Activated CD4-positive, alpha-beta T cell treated with anti-CD3 and anti-CD28 coated beads, Interleukin-2, amount 50 U/mL, for 24 hours (primary cell): ENCODE data around the gene PSMB5.

Experiments
- DNase-seq, 2 donors: peaks; one replicate each; pipeline ENCODE4 v3.0.0-alpha.2; 2020; ENCODE audit warnings: low read depth in 1 of 2, low spot score in 1 of 2

PSMB5 gene

DNA sequence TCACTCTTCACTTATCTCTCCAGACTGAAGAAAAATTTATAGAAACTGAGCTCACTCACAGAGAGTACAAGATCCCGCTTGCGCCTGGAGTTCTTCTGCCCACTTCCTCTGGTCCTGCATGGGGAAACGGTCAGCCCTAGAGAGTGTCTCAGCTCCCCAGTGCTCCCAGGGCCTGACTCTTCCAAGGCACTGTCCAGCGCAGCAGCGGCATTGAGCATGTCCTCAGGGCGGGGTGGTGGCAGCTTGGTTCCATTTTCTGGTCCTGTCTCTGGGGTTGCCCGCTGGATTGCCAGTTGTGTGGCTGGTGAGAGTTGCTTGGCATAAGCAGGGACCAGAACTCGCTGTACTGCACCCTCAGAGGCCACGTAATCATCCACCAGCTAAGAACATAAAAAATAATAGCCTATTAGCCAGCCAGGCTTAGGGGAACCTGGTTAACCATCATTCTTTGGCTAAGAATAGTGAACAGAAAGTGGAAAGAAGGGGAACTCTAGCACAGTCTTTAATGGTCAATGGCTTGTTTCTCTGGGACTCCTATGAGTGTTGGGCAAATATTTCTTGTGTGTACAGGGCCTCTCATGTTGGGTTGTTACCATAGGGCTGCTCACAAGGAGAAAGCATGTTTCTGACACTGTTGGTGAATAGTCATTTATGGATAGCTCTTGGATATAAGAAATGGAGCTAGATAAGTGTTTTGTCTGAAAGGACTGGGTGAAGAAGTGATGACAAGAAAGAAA, 38.6 kb downstream of the PSMB5 start:
- no peak for DNase-seq

DNA sequence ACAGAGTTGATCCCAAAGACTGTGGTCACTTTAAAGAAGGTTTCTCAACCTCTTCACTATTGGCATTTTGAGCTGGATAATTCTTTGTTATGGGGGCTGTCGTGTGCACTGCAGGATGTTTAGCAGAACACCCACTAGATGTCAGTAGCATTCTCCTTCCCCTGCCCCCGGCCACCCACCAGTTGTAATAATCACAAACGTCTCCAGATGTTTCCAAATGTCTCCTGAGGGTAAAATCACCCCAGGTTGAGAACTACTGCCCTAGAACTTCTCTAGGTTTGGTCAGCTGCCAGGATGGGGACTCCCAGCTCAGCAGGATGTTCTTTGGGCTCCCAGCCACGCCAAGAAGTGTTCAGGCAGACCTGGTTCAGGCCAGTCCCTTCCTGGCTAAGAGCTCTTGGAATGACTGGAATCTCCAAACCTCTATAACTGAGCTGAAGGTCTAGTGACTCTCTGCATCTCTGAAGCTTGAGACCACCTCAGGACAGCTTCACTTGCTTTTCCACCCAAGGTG, 39.9 kb downstream of the PSMB5 start:
- DNase-seq = no peak

DNA sequence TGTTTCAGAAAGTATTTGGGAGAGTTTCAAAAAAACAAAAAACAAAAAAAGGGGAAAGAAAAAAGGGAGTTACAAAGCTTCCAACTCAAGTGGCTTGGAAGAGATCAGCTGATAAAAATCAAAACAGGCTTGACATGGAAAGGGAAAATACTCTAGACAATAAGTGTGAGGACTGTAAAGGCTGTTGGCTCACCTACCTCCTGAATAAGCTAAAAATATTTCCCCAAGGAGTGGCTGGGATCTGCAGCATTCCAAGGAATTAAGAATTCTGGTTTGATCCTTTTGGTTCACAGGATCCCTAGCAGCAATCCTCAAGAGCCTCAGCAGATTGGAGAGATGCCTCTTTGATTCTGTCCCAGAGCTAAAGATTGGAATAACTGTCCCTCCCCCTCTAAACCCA, 41.2 kb downstream of the PSMB5 start:
- no peak for DNase-seq

DNA sequence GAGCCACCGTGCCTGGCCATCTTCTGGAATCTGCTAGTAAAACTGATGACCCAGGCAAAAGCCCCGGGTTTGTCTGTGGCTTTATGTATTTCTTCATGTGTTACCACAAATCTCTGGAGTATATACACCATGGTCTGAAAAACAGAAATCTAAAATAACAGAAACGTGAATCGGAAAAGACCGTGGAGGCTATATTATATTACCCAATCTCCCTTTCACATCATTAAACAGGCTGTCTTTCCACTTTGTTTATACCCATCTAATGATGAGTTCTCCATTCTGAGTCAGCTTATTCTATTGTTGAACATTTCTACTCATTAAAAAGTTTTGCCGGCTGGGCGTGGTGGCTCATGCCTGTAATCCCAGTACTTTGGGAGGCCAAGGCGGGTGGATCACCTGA, 42.8 kb downstream of the PSMB5 start:
- DNase-seq = no peak

DNA sequence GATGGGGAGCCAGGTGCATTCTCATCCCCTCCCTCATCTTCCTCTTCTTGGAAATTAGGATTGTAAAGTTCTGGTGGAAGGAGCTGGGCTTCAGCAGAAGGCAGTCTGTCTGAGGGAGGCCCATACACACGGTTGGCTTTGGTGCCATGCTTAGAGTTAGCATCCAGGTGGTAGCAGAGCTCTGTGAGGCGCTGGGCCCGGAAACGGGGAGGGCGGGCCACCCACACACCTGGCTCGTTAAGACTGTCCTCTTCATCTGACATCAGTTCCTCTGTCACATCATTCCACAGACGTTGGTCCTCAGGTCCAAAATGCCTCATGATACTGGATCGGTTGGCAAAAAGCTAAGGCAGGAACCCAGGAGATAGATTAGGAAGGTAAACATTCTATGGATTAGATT, 47.4 kb downstream of the PSMB5 start:
- no peak for DNase-seq

DNA sequence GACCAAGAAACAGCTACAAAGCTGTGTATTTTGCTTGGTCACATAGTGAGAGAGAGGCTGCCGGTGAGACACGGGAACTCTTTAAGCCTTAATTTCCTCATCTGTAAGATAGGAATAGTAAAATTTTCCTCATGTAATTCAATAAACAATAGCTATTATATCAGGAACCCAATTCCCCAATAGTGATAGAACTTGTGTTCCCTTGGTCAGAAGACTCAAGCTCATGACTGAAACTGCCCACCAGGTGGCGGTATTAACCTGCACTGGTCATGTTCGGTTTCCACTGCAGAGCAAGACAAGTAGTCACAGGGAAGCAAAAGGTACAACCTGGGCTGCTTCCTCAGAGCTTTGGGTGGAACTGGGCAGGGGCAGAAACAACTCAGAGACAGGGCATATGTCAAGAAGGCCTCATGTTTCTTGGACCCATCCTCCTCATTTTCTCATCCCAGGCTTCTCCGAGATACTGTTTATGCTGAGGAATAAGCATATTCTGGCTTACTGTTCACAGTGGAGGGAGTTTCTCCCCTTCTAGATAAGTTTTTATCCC, 48.1 kb downstream of the PSMB5 start:
- DNase-seq = peak; percentile 83 to 89

DNA sequence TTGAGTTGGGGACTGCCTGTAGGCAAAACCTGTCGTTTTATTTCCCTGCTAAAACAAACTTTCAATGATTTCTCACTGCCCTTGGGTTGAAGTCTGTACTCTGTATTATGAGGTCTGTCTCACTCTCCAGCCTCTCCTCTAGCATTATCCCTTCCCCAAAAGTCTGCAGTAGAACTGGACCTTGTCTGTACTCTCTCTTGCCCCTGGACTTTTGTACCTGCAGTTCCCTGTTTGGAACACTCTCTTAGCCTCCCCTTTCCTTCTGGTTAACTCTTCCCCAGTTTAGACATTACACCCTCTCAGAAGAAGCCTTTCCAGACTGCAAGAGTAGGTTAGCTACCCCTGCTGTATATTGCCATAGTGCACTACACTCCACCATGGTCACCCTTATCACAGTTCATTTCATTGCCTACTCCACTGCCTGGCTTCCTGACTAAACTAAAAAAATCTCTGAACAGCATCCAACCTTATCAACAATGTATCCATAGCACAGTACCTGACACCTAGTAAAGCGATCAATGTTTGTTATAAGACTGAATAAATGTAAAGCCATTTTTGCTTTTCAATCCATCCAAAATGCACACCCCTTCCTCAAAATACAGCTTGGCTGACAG, 48.7 kb downstream of the PSMB5 start:
- no peak for DNase-seq

DNA sequence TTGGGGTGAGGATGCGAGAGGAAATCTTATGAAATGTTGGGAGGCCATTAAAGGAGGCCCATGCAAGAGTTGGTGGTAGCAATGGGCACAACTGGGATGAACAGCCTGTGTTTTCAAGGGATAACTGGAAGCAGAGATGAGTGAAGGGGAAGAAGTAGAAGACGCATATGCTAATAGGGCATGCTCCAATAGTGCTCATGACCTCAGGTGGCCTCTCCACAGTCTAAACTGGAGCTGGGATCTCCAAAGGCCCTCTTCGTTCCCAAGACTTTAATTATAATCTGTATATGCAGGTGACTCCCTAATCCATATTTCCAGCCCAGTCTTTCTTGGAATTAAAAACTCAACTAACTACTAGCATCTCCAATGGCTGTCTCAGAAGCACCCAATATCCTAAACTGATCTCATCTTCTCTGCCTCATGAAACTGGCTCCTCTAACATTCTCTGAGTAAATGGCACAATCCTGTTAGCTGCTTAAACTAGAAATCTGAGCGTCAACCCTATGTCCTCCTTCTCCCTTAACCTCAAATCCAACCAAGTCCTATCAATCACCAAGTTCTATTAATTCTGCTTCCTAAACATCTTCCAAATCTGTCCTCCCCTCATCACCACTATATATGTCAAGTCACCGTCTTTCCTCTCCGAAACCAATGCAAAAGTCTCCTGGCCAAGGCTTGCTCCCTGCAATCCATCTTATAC, 49.6 kb downstream of the PSMB5 start:
- no peak for DNase-seq

DNA sequence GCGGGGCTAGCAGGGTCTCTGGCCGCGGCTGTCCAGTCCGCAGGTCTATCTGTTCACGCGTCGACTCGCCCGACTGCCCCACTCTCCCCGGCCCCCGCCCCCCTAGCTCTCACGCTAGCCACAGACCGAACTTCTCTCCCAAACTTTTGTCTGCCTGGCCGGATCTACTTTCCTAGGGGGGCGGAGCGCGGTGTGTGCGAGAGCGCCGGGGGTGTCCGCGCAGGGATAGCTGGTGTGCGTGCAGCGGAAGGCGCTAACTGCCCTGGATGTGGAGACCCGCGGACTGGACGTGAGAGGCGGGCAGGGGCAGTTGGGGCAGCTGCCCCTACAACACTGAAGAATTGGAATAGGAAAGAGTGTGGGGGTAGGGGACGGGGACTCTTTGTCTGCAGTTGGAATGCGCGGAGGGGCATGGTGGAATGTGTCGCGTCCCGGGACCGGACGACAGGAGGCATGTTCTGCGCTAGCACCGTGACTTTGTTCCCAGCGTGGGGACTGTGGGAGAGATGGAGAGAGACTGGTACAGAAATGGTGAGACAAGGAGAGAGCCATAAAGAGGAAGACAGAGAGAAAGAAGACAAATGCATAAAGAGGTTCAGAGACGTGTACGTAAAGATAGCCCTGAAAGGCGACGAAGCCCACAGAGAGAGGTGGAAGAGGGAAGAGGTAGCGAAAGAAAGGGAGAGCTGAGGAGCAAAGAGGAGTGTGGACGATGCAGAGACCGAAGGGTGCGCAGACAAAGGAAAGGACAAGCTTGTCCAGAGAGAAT, 52.0 kb downstream of the PSMB5 start, which contains the start of gene AJUBA:
TSS of gene AJUBA (minus strand) at position 75 of the 769 bp plus-strand sequence. CDS start 285 bp downstream, outside the sequence.
- peak; percentile 59 to 70 for DNase-seq

DNA sequence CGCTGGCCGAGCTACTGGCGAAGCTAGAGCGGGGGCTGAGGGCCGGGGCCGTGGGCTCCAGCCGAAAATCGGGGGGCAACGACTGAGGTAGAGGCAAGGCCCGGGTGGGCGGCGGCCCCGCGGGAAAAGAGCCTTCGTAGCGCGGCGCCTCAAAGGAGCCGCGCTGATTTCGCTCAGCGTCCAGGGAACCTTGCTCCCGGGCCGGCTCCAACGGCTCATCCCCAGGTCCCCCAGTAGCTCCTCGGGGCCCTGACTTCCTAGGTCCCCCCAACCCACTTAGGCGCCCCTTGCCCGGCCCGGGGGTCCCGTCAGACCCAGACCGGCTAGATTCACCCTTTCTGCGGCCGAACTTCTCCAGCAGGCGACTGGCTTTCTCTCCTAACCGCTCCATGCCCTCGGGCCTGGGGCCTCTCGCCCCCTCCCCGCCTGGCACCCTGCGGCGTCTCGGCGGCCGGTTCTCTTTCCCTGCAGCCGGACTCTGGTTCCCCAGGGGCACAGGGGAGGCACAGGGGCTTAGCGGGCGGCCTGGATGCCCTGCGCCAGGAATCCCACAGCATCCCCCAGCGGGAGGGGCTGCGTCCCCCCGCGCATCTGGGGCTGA, 52.7 kb downstream of the PSMB5 start:
- no peak for DNase-seq

DNA sequence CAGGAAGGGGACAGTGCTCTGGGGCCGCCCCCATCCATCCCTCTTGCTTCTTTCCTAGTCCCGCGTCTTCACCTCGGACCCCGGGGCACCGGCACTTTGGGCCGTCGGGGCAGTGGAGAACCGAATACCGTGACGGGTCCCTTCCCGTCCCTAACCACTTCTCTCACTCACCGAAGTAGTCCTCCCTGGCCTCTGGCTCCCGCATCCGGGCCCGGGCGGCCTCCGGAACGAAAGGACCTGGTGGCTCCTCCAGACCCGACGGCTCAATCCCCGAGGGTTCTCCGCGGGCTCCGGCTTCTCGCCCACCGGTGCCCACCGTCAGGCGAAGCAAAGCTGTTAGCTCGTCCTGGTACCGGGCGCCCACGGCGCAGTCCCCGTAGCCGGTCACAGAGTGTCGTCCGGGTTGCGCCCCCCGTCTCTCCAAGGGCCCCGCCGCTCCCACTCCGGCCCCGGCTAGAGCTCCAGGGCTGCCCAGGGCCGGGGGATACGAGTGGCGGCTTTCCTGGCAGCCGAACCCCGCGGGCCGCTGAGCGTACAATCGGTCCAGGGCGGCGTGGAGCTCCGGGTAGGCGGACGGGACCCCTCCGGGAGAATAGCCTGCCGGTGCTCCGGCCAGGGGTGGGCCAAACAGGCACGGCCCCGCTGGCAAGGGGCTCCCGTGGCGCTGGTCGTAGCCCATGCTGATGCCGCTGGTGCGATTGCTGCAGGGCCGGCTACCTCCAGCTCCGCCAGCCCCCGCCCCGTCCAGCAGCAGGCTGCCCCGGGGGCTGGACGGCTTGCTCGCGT, 53.4 kb downstream of the PSMB5 start:
- no peak for DNase-seq

DNA sequence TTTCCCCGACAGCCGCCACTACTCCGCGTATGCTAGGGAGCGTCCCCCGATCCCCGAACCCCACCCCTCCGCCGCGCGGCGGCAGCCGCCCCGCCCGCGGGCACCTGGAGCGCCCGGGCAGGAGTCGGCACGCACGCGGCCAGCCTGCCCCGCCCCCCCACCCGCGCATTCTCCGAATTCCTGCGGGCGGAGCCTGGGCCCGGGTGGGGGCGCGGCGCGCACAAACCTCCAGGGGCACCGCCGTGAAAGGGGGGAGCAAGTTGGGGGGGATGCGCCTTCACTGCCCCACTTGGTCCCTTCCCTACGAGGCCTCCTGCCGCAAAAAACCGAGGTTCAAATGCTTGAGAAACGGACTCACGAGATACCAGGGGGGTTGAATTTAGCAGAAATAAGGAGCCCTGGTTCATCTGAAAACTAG, 54.0 kb downstream of the PSMB5 start:
- DNase-seq = no peak

DNA sequence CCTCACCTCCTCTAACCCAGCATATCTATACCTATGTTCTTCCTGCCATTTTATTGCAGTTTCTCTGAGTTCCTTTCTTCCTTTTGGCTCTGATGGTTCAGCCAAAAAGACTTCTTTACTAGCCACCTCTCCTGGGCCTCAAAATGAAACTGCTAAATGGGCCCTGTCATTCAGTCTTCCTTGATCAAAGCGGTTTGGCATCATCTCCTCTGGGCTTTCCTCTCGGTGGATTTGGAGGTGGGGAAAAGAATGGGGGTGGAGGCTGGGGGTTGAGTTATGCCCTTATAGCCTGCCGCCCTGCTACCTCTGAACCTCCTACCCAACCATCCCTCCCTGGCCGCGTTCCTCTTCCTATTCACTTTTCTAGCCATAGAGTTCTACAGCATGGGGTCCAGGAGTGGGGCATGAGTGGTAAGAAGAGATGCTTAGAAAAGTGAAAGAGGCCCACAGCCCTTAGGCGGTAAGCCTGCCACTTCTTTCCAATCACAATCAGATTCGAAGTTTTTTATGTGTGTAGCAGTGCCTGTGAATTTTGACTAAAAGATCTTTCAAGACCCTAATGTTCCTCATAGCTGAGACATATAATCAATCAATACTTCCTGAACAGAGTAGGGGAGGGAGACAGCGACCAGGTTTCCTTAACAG, 54.8 kb downstream of the PSMB5 start:
- no peak for DNase-seq

DNA sequence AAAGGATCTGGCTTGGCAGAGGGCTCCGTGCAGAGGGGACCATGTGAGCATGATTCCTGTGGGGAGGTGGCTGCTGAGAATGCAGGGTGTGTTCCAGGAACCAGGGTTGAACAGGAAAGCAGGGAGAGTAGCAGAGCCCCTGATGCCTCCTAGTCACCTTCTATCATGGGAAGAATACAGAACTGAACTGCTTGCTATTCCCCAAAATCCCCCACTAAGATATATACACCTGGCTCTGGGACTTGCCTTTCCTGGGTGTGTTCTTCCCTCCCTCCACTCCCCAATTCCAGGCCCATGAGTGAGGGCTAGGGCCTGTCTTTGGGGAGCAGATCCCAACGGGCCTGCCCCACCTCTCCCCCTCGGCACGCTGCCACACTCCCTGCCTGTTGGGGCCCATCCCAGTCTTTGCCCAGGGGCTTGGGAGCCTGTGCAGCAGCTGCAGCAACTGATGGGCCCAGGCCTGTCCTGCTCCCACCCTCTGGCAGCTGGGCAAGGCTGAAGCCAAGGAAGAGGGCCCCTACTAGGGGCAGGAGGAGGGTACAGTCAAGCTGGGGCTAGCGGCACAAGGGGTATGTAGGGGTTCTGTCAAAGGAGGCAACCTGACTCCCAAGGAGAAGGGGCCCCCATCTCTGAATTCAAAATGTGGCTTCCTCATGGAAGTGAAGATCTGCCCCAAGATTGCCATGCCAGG, 55.6 kb downstream of the PSMB5 start:
- no peak for DNase-seq

DNA sequence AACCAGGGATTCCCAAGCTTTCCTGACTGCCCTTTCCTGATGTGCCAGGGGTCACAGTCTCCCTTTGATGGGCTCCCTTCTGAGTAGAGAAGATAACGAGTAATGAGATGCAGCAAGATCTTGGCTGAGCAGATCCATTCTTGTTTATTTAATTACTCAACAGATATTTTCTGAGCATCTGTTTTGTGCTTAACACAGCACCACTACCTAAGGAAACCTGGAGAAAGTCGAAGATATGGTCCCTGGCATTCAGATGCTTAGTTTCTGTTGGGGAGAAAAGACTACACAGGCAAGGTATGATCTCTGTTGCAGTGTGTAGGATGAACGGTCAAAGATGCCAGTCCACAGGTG, 56.2 kb downstream of the PSMB5 start:
- DNase-seq = no peak

DNA sequence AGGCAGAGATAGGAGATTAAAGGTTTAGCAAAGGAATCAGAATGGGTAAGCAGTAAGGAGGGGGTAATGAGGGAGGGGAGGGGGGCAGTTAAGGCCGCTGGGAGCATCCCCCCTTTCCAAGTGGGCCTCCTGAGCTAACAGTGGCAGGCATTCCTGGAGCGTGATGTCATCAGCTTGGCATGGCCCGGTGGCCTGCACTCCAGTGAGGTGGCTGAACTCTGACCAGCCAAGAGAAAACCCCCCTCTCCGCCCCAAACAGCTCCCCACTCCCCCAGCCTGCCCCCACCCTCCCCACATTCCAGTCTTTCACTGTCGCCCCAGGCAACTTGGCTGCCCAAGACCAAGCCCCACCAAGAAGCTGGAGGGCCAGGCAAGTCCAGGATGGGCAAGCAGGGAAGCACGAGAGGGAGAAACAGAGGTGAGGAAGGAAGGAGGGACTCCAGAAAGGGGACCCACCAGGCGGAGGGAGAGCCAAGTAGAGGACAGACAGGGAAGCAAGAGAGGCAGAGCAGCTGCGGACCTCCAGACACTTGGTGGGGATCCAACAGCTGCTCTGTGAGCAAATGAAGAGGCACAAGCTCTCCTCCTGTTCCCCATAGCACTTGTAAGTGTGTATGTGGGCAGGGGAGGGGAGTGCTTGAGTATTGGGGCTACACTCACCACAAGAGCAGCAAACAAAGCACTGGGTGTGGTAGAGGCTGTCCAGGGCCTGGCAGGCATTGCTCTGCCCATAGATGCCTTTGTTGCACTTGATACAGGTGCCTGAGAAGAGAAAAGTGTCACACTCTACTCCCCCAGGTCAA, 56.8 kb downstream of the PSMB5 start:
- DNase-seq = no peak

DNA sequence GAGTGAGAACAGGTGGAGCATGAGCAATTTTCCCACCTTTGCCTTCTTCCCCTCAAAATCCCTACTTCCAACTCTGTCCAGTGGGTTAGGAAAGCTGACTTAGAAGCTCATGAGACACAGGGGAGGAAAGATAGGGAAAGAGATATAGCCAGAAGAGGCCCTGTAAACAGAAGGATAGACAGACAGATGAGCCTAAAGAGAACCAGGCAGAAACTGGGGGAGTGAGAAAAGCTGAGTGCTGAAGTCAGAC, 57.3 kb downstream of the PSMB5 start:
- no peak for DNase-seq
